Measurements from ENCODE around the gene IER5L. TPM values are rescaled to one million over a fixed set of nuclear protein-coding genes. Genes with fewer than 3 reads are reported as not detected.
A peak's percentile ranks its signal among the peaks of the same experiment; 100 is the strongest.

The IER5L gene
- total and polyA plus RNA-seq, 4 donors, result 0.40 to 3.3 (median 2.5) TPM

DNA sequence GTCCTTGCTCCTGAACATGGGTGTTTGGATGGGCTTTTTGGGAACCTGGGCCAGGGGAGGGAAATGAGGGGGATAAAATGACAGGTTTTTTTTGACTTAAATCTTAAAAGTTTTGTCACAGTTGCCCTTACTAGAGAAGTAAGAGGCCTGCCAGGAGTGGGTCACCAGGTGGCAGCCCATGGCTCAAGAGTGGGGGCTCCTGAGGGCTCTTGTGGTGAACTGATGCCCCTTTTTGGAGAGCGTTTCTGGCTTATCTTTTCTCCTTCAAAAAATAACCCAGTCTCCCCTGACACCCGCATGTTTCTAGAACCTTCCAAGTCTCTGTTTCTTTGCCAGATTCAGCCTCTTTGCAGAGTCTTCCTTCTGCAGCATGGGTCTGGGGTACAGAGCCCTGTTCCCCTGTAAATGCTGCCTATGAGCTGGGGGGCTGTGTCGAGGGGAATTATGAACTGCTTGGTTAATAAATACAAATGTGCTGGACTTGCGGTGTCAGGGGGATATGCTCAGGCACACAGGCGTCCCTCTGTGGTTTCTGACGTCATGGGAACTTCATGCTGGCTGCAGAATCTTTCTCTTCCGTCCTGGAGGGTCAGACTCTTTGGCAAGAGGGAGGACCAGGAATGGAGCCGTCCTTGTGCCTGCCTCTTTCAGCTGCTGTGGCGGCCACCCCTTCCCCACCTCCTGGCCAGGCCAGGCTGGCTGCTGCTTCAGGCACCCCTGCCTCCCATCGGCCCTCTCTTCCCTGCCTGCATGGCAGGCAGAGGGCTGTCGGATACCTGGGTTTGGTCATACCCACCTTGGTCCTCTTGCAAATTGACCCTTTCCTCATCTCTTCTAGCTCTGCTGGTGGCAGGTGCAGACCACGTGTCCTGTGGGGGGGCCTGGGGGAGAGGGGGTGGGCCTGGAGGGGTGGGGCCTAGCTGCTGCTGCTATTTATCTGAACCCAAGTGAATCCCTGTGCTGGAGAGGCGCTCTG lies 36.7 kb downstream of the IER5L start:
- Histone ChIP-seq H3K4me3 (ENCODE audit: low read depth in 1 of 3, low read length in 3 of 3) (peak overlapping the region; percentile 46 to 64 (median 60)), H3K9me3 (ENCODE audit: control insufficient read depth in 4 of 4, low read length in 3 of 4) (no peaks in the 10 kb centered on the region), H3K4me1 (ENCODE audit: control insufficient read depth in 4 of 4, insufficient read depth in 4 of 4, low read length in 3 of 4) (peaks cover 15 to 77% (median 52%) of the 10 kb centered on the region in 4 donors), H3K9ac (ENCODE audit: low read depth in 1 of 2, low read length in 2 of 2) (peak overlapping the region; percentile 84 to 85), H3K36me3 (ENCODE audit: control insufficient read depth in 4 of 4, insufficient read depth in 3 of 4, low read depth in 1 of 4, low read length in 3 of 4) (peaks cover 3 to 5% (median 4%) of the 10 kb centered on the region in 4 donors), H3K27ac (ENCODE audit: low read depth in 1 of 2, low read length in 2 of 2) (peak overlapping the region; percentile 98), H3K27me3 (ENCODE audit: control insufficient read depth in 4 of 4, insufficient read depth in 4 of 4, low read length in 3 of 4) (no peaks in the 10 kb centered on the region)
- TF ChIP-seq NR2F2 (IDR thresholded peaks at IDR 0.05) (peak; percentile 34), SP1 (IDR thresholded peaks at IDR 0.05) (peak; percentile 38), GABPA (IDR thresholded peaks at IDR 0.05 in 1 of 2, conservative IDR thresholded peaks at IDR 0.05 in 1 of 2) (peak in 1 of 2 donors; percentile 34), RAD21 (IDR thresholded peaks at IDR 0.05) (peak in 1 of 2 donors; percentile 13)
- TF ChIP-seq, protein P1, sequence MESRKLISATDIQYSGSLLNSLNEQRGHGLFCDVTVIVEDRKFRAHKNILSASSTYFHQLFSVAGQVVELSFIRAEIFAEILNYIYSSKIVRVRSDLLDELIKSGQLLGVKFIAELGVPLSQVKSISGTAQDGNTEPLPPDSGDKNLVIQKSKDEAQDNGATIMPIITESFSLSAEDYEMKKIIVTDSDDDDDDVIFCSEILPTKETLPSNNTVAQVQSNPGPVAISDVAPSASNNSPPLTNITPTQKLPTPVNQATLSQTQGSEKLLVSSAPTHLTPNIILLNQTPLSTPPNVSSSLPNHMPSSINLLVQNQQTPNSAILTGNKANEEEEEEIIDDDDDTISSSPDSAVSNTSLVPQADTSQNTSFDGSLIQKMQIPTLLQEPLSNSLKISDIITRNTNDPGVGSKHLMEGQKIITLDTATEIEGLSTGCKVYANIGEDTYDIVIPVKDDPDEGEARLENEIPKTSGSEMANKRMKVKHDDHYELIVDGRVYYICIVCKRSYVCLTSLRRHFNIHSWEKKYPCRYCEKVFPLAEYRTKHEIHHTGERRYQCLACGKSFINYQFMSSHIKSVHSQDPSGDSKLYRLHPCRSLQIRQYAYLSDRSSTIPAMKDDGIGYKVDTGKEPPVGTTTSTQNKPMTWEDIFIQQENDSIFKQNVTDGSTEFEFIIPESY (IDR thresholded peaks at IDR 0.05), result no peak
- TF ChIP-seq, protein P2, sequence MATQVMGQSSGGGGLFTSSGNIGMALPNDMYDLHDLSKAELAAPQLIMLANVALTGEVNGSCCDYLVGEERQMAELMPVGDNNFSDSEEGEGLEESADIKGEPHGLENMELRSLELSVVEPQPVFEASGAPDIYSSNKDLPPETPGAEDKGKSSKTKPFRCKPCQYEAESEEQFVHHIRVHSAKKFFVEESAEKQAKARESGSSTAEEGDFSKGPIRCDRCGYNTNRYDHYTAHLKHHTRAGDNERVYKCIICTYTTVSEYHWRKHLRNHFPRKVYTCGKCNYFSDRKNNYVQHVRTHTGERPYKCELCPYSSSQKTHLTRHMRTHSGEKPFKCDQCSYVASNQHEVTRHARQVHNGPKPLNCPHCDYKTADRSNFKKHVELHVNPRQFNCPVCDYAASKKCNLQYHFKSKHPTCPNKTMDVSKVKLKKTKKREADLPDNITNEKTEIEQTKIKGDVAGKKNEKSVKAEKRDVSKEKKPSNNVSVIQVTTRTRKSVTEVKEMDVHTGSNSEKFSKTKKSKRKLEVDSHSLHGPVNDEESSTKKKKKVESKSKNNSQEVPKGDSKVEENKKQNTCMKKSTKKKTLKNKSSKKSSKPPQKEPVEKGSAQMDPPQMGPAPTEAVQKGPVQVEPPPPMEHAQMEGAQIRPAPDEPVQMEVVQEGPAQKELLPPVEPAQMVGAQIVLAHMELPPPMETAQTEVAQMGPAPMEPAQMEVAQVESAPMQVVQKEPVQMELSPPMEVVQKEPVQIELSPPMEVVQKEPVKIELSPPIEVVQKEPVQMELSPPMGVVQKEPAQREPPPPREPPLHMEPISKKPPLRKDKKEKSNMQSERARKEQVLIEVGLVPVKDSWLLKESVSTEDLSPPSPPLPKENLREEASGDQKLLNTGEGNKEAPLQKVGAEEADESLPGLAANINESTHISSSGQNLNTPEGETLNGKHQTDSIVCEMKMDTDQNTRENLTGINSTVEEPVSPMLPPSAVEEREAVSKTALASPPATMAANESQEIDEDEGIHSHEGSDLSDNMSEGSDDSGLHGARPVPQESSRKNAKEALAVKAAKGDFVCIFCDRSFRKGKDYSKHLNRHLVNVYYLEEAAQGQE (IDR thresholded peaks at IDR 0.05), result no peak
- DNase-seq (ENCODE audit: low spot score), result no peak
- 35% methylated on average over 13 of the region's 13 CpGs for WGBS

DNA sequence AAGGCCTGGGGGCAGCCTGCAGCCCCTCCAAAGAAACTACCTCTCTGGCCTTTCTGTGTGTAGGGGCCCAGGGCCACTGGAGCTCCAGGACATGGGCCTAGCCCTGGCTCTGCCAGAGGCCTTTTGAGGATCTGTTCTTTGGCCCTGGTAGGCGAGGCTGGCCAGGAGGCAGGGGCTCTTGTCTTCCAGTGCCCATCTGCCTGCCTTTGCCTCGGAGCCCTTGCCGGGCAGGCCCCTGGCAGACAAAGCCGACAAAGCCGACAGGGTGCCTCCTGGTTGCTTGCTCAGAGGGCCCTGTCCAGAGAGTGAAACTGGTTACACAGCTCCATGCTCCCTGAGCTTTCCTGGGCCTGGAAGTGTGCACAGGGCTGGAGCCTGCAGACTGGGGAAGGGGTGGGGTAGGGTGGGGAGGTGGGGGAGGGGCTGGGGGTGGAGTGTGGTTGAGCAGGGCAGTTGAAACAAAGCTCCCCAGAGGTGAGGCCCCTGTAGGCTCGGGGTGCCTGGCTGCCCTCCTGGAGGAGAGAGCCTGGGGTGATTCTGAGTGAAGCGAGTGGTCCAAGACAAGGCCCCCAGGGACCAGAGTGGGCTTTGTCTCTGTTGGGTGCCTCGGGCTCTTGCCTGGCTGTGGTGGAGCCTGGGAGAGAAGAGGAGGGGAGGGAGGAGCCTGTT lies 37.5 kb downstream of the IER5L start:
- peak overlapping the region; percentile 93 to 99 for H3K9ac ChIP-seq (ENCODE audit: low read depth in 1 of 2, low read length in 2 of 2)
- no peaks in the 10 kb centered on the region for H3K27me3 ChIP-seq (ENCODE audit: control insufficient read depth in 4 of 4, insufficient read depth in 4 of 4, low read length in 3 of 4)
- peaks cover 15 to 78% (median 54%) of the 10 kb centered on the region in 4 donors for H3K4me1 ChIP-seq (ENCODE audit: control insufficient read depth in 4 of 4, insufficient read depth in 4 of 4, low read length in 3 of 4)
- H3K4me3 ChIP-seq (ENCODE audit: low read depth in 1 of 3, low read length in 3 of 3), result peak overlapping the region; percentile 51 to 64 (median 60)
- peak overlapping the region; percentile 98 for H3K27ac ChIP-seq (ENCODE audit: low read depth in 1 of 2, low read length in 2 of 2)
- no peaks in the 10 kb centered on the region for H3K9me3 ChIP-seq (ENCODE audit: control insufficient read depth in 4 of 4, low read length in 3 of 4)
- H3K36me3 ChIP-seq (ENCODE audit: control insufficient read depth in 4 of 4, insufficient read depth in 3 of 4, low read depth in 1 of 4, low read length in 3 of 4), result peaks cover 3 to 5% (median 4%) of the 10 kb centered on the region in 4 donors
- 16% methylated on average over 8 of the region's 8 CpGs for WGBS
- peak; percentile 44 for DNase-seq (ENCODE audit: low spot score)
- TF ChIP-seq, protein P2 (IDR thresholded peaks at IDR 0.05), result no peak
- no peak for TF ChIP-seq FOXA2 (IDR thresholded peaks at IDR 0.05)
- TF ChIP-seq, protein P3, sequence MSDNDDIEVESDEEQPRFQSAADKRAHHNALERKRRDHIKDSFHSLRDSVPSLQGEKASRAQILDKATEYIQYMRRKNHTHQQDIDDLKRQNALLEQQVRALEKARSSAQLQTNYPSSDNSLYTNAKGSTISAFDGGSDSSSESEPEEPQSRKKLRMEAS (IDR thresholded peaks at IDR 0.05), result no peak
- TF ChIP-seq HNF4G (IDR thresholded peaks at IDR 0.05), result no peak
- TF ChIP-seq, protein P4, sequence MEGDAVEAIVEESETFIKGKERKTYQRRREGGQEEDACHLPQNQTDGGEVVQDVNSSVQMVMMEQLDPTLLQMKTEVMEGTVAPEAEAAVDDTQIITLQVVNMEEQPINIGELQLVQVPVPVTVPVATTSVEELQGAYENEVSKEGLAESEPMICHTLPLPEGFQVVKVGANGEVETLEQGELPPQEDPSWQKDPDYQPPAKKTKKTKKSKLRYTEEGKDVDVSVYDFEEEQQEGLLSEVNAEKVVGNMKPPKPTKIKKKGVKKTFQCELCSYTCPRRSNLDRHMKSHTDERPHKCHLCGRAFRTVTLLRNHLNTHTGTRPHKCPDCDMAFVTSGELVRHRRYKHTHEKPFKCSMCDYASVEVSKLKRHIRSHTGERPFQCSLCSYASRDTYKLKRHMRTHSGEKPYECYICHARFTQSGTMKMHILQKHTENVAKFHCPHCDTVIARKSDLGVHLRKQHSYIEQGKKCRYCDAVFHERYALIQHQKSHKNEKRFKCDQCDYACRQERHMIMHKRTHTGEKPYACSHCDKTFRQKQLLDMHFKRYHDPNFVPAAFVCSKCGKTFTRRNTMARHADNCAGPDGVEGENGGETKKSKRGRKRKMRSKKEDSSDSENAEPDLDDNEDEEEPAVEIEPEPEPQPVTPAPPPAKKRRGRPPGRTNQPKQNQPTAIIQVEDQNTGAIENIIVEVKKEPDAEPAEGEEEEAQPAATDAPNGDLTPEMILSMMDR (IDR thresholded peaks at IDR 0.05; ENCODE audit: low read depth, low read length, missing input control), result no peak
- TF ChIP-seq JUND (IDR thresholded peaks at IDR 0.05), result no peak
- TF ChIP-seq HNF4A (conservative IDR thresholded peaks at IDR 0.05), result no peak
- no peak for TF ChIP-seq FOXA1 (IDR thresholded peaks at IDR 0.05)
- no peak for TF ChIP-seq GABPA (IDR thresholded peaks at IDR 0.05 in 1 of 2, conservative IDR thresholded peaks at IDR 0.05 in 1 of 2)
- TF ChIP-seq EGR1 (IDR thresholded peaks at IDR 0.05; ENCODE audit: low read depth in 2 of 2), result no peak
- TF ChIP-seq RXRA (IDR thresholded peaks at IDR 0.05), result no peak
- TF ChIP-seq TAF1 (conservative IDR thresholded peaks at IDR 0.05), result no peak
- TF ChIP-seq SP1 (IDR thresholded peaks at IDR 0.05), result no peak
- TF ChIP-seq, protein P5, sequence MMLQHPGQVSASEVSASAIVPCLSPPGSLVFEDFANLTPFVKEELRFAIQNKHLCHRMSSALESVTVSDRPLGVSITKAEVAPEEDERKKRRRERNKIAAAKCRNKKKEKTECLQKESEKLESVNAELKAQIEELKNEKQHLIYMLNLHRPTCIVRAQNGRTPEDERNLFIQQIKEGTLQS (IDR thresholded peaks at IDR 0.05), result no peak

Measured in liver (tissue), 9 donors.